ENCODE results near the gene CHRNB4.

GRCh38 chr15:78633348-78633747 lies 7.7 kb downstream of the CHRNB4 start:
- TF ChIP-seq, protein P1, sequence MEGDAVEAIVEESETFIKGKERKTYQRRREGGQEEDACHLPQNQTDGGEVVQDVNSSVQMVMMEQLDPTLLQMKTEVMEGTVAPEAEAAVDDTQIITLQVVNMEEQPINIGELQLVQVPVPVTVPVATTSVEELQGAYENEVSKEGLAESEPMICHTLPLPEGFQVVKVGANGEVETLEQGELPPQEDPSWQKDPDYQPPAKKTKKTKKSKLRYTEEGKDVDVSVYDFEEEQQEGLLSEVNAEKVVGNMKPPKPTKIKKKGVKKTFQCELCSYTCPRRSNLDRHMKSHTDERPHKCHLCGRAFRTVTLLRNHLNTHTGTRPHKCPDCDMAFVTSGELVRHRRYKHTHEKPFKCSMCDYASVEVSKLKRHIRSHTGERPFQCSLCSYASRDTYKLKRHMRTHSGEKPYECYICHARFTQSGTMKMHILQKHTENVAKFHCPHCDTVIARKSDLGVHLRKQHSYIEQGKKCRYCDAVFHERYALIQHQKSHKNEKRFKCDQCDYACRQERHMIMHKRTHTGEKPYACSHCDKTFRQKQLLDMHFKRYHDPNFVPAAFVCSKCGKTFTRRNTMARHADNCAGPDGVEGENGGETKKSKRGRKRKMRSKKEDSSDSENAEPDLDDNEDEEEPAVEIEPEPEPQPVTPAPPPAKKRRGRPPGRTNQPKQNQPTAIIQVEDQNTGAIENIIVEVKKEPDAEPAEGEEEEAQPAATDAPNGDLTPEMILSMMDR (IDR thresholded peaks at IDR 0.05 in 2 of 3, conservative IDR thresholded peaks at IDR 0.05 in 1 of 3; ENCODE audit: control insufficient read depth in 2 of 3, extremely low read depth in 1 of 3, insufficient read depth in 1 of 3, low read depth in 3 of 3, low read length in 3 of 3) = no peak
- TF ChIP-seq KAT2A (conservative IDR thresholded peaks at IDR 0.05; ENCODE audit: control insufficient read depth, low read depth, low read length) (no peak), PML (IDR thresholded peaks at IDR 0.05; ENCODE audit: low read length) (no peak), SUZ12 (IDR thresholded peaks at IDR 0.05; ENCODE audit: unreplicated experiment) (no peak)
- TF ChIP-seq, protein P2, sequence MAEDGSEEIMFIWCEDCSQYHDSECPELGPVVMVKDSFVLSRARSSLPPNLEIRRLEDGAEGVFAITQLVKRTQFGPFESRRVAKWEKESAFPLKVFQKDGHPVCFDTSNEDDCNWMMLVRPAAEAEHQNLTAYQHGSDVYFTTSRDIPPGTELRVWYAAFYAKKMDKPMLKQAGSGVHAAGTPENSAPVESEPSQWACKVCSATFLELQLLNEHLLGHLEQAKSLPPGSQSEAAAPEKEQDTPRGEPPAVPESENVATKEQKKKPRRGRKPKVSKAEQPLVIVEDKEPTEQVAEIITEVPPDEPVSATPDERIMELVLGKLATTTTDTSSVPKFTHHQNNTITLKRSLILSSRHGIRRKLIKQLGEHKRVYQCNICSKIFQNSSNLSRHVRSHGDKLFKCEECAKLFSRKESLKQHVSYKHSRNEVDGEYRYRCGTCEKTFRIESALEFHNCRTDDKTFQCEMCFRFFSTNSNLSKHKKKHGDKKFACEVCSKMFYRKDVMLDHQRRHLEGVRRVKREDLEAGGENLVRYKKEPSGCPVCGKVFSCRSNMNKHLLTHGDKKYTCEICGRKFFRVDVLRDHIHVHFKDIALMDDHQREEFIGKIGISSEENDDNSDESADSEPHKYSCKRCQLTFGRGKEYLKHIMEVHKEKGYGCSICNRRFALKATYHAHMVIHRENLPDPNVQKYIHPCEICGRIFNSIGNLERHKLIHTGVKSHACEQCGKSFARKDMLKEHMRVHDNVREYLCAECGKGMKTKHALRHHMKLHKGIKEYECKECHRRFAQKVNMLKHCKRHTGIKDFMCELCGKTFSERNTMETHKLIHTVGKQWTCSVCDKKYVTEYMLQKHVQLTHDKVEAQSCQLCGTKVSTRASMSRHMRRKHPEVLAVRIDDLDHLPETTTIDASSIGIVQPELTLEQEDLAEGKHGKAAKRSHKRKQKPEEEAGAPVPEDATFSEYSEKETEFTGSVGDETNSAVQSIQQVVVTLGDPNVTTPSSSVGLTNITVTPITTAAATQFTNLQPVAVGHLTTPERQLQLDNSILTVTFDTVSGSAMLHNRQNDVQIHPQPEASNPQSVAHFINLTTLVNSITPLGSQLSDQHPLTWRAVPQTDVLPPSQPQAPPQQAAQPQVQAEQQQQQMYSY (CRISPR knock-in tag; IDR thresholded peaks at IDR 0.05) = no peak
